ENCODE measurements around the gene SCAP. TPM values are rescaled to one million over a fixed set of nuclear protein-coding genes. Genes with fewer than 3 reads are reported as not detected.
"Not testable (repeated sequence)": the region's sequence is repeated elsewhere in the genome, so short reads cannot be mapped to it uniquely, and the experiment has no call there.

SCAP gene
- total and polyA plus RNA-seq, 2 experiments from 2014 or later = 83.2 to 94.8 TPM

DNA sequence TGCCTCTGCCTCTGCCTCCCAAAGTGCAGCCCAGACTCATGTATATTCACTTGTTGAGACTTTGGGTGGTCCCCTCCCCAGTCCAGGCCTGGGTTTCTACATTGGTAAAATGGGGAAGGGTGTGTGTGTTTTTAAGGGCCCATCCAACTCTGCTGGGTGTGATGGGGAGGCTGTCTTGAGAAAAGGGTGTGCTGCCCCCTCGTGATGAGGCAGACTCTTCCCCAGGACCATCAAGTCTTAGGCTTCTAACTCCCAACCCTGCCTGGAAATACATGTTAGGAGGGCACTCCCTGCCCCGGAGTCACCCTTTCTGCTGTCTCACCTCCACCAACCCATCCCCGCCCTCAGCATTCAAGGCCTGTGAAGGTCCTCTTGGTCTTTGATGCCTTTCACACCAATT, 99.3 kb downstream of the SCAP start:
- Histone ChIP-seq H3K36me3 (replicated peaks; ENCODE audit: insufficient read depth, low read depth) (no peaks in the 10 kb centered on the region), H3K4me2 (no peak overlapping the region), H3K27me3 (no peaks in the 10 kb centered on the region), H2AFZ (no peak overlapping the region), H3K9me3 (ENCODE audit: low read depth) (no peaks in the 10 kb centered on the region), H3K9me2 (replicated peaks; ENCODE audit: insufficient read depth) (no peaks in the 10 kb centered on the region), H3K4me3 (no peak overlapping the region), H3K27ac (no peak overlapping the region), H4K20me1 (ENCODE audit: insufficient read depth, poor library complexity, severe bottlenecking) (no peaks in the 10 kb centered on the region), H3K79me2 (peaks cover 23% of the 10 kb centered on the region), H3K4me1 (ENCODE audit: insufficient read depth) (peaks cover 12% of the 10 kb centered on the region)
- TF ChIP-seq, protein P1, sequence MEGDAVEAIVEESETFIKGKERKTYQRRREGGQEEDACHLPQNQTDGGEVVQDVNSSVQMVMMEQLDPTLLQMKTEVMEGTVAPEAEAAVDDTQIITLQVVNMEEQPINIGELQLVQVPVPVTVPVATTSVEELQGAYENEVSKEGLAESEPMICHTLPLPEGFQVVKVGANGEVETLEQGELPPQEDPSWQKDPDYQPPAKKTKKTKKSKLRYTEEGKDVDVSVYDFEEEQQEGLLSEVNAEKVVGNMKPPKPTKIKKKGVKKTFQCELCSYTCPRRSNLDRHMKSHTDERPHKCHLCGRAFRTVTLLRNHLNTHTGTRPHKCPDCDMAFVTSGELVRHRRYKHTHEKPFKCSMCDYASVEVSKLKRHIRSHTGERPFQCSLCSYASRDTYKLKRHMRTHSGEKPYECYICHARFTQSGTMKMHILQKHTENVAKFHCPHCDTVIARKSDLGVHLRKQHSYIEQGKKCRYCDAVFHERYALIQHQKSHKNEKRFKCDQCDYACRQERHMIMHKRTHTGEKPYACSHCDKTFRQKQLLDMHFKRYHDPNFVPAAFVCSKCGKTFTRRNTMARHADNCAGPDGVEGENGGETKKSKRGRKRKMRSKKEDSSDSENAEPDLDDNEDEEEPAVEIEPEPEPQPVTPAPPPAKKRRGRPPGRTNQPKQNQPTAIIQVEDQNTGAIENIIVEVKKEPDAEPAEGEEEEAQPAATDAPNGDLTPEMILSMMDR (IDR thresholded peaks at IDR 0.05; ENCODE audit: poor library complexity) = no peak
- TF ChIP-seq EZH2phosphoT487 (IDR thresholded peaks at IDR 0.05; ENCODE audit: low read depth, severe bottlenecking, unreplicated experiment) (no peak), EZH2 (IDR thresholded peaks at IDR 0.05; ENCODE audit: borderline replicate concordance) (no peak)
- no peak for DNase-seq (ENCODE audit: low spot score)
- 71% methylated on average over 3 of the region's 3 CpGs for WGBS (ENCODE audit: low lambda C conversion rate, missing lambda C conversion rate)

GRCh38 chr3:47374587-47374986, 101.2 kb downstream of the SCAP start:
- peaks cover 8% of the 10 kb centered on the region for H3K4me1 ChIP-seq (ENCODE audit: insufficient read depth)

DNA sequence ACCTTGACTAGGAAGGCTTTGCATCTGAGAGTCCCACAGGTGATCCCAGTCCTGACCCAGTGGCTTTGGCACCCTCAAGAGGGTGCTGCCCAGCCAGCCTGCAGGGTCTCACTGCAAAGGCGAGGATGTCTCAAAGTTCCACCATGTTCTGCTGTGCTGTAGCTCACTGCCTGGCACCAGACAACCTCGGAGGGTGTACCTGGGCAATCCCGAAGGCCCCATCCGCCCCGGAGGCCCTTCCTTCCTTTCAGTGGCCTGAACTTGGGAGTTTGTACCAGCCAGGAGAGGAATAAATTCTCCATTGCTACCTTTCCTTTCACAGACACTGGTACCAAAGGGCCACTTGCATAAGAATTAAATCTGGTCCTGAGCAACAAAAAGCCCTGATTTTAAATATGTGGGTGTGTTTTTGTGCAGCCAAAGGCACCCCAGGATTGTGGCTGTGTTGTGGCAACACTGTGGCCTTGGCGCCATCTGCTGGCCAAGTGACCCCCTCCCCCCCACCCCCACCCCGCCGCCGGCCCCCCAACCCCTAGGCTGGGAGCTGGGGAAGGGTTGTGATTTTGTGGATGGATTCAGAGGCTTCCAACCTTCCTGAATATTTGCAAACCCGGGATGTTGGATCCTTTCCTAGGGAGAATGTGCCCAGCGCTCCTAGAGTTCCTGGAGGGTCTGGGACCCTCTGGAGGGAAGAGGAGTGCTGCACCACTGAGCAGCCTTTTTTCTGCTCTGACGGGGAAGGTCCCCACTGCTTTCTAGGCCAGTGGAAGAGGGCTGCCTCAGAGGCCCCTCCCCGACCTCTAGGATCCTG, 104.6 kb downstream of the SCAP start:
- WGBS (ENCODE audit: low lambda C conversion rate, missing lambda C conversion rate) = 55% methylated on average over 9 of the region's 13 CpGs

More at GRCh38 chr3:47374587-47374986, 101.2 kb downstream of the SCAP start:
- H4K20me1 ChIP-seq (ENCODE audit: insufficient read depth, poor library complexity, severe bottlenecking) = no peaks in the 10 kb centered on the region
- no peak overlapping the region for H3K4me3 ChIP-seq
- H3K4me2 ChIP-seq = no peak overlapping the region
- peaks cover 18% of the 10 kb centered on the region for H3K79me2 ChIP-seq
- no peaks in the 10 kb centered on the region for H3K9me3 ChIP-seq (ENCODE audit: low read depth)
- DNase-seq (ENCODE audit: low spot score) = no peak
- H3K9me2 ChIP-seq (replicated peaks; ENCODE audit: insufficient read depth) = no peaks in the 10 kb centered on the region
- no peaks in the 10 kb centered on the region for H3K27me3 ChIP-seq
- H3K27ac ChIP-seq = no peak overlapping the region
- no peak for TF ChIP-seq EZH2 (IDR thresholded peaks at IDR 0.05; ENCODE audit: borderline replicate concordance)
- H3K36me3 ChIP-seq (replicated peaks; ENCODE audit: insufficient read depth, low read depth) = no peaks in the 10 kb centered on the region
- H2AFZ ChIP-seq = no peak overlapping the region

DNA sequence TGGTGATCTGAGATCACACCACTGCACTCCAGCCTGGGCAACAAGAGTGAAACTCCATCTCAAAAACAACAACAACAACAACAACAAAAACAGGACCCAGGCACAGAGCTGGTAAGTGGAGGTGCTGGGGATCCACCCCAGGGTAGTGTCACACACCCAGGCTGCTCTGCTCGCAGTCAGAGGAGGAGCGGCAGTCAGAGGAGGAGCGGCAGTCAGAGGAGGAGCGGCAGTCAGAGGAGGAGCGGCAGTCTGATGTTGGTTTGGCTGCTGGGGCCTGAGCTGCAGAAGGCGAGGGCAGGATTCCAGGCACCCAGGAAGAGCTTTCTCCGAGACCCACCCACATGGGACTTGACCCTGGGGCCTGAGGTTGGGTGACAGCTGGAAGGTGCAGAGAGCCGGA, 105.7 kb downstream of the SCAP start:
- H3K4me2 ChIP-seq; H3K4me1 ChIP-seq (ENCODE audit: insufficient read depth); H3K9me3 ChIP-seq (ENCODE audit: low read depth); H3K36me3 ChIP-seq (replicated peaks; ENCODE audit: insufficient read depth, low read depth); H3K79me2 ChIP-seq; H3K27me3 ChIP-seq; DNase-seq (ENCODE audit: low spot score); H2AFZ ChIP-seq; H3K27ac ChIP-seq; H3K4me3 ChIP-seq; H4K20me1 ChIP-seq (ENCODE audit: insufficient read depth, poor library complexity, severe bottlenecking); H3K9me2 ChIP-seq (replicated peaks; ENCODE audit: insufficient read depth): not testable (repeated sequence)
- 91% methylated on average over 8 of the region's 8 CpGs for WGBS (ENCODE audit: low lambda C conversion rate, missing lambda C conversion rate)

More for the DNA sequence above, 104.6 kb downstream of the SCAP start:
- H3K79me2 ChIP-seq = no peaks in the 10 kb centered on the region
- H3K9me3 ChIP-seq (ENCODE audit: low read depth) = no peaks in the 10 kb centered on the region
- DNase-seq (ENCODE audit: low spot score) = peak; percentile 42
- no peaks in the 10 kb centered on the region for H3K36me3 ChIP-seq (replicated peaks; ENCODE audit: insufficient read depth, low read depth)
- no peaks in the 10 kb centered on the region for H4K20me1 ChIP-seq (ENCODE audit: insufficient read depth, poor library complexity, severe bottlenecking)
- H3K9me2 ChIP-seq (replicated peaks; ENCODE audit: insufficient read depth) = no peaks in the 10 kb centered on the region
- TF ChIP-seq EZH2phosphoT487 (IDR thresholded peaks at IDR 0.05; ENCODE audit: low read depth, severe bottlenecking, unreplicated experiment) (no peak), EZH2 (IDR thresholded peaks at IDR 0.05; ENCODE audit: borderline replicate concordance) (no peak)
- TF ChIP-seq, protein P1 (IDR thresholded peaks at IDR 0.05; ENCODE audit: poor library complexity) = peak; percentile 68
- no peak overlapping the region for H2AFZ ChIP-seq
- no peak overlapping the region for H3K4me3 ChIP-seq
- no peak overlapping the region for H3K27ac ChIP-seq
- H3K4me2 ChIP-seq = no peak overlapping the region
- H3K4me1 ChIP-seq (ENCODE audit: insufficient read depth) = no peaks in the 10 kb centered on the region
- H3K27me3 ChIP-seq = no peaks in the 10 kb centered on the region

All from hepatocyte (in vitro differentiated cells).